Mucosa of descending colon (tissue), 3 donors: ENCODE results near the gene CEBPA. TPM values are rescaled to one million over a fixed set of nuclear protein-coding genes. Genes with fewer than 3 reads are reported as not detected.

Experiments
- ATAC-seq: fragments of 200-7000 bp; cut with Tn5 transposase; one replicate; pipeline ENCODE4 v1.9.1; 2020; ENCODE audit warnings: mild to moderate bottlenecking, moderate library complexity
- DNase-seq, 3 donors: peaks; one replicate each; pipeline ENCODE4 v3.0.0-alpha.2; 2020
- H3K36me3 ChIP-seq: fragments of 200-600 bp; one replicate; pipeline ENCODE4 v1.8.0; 2021; ENCODE audit warnings: low read depth, mild to moderate bottlenecking
- H3K4me1 ChIP-seq: fragments of 200-600 bp; one replicate; pipeline ENCODE4 v1.8.0; 2021; ENCODE audit warnings: low read depth, mild to moderate bottlenecking
- H3K4me3 ChIP-seq: fragments of 200-600 bp; one replicate; pipeline ENCODE4 v1.8.0; 2021; ENCODE audit warnings: mild to moderate bottlenecking
- H3K9me3 ChIP-seq: fragments of 200-600 bp; one replicate; pipeline ENCODE4 v1.8.0; 2021; ENCODE audit warnings: mild to moderate bottlenecking
- CTCF ChIP-seq: fragments of 200-600 bp; IDR thresholded peaks from one replicate; pipeline ENCODE4 v1.8.0; 2022; ENCODE audit warnings: antibody characterized with exemption, mild to moderate bottlenecking
- intact Hi-C, 2 donors: fragments of 100-400 bp; cut with DNase I in 1 of 2; cut with micrococcal nuclease in 1 of 2; formaldehyde crosslinking; loops; one replicate each; pipeline versions ENCODE4 v1.11.0 to v1.11.1; 2022; cut with DNase I, micrococcal nuclease
- total RNA-seq, 3 donors: library from RNA; stranded (reverse); fragmentation: NEBNext Ultra II Directional in 2 of 3; extraction: Animal tissue kit (Norgen Biotek cat#: 25700) in 2 of 3; gene quantifications; one replicate each; pipeline versions ENCODE4 v1.2.1 to v1.2.4, GENCODE V29; 2021 to 2023
- donor health status: DM: no; HTN: no; CAD: no; lungs with moderate emphysema.
- donor health status: DM: no; HTN: no; CAD: no.
- donor health status: DM: no; HTN: yes; CAD: no.

The CEBPA gene
- total RNA-seq, 3 donors from 2014 or later, result 30.1 to 73.2 (median 66.1) TPM

- DNase-seq, result no peak
Observed at GRCh38 chr19:33347300-33347699, 45.0 kb upstream of the CEBPA start.

DNA sequence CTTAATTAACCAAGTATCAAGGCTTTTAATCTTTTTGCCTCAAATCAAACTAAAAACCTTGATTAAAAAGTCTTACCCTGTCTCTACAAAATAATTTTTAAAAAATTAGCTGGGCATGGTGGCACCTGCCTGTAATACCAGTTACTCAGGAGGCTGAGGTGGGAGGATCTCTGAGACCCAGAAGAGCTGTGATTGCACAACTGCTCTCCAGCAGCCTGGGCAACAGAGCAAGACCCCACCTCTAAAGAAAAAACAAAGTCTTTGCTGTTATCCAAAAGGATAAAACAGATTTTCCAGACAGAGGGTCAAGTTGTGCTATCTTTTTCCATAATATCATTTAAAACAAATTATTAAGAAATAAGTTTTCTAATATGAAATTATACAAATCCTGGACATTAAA, 44.3 kb upstream of the CEBPA start:
- no peaks in the 10 kb centered on the region for H3K4me1 ChIP-seq
- H3K4me3 ChIP-seq, result no peak overlapping the region
- ATAC-seq (no peak), DNase-seq (no peak)
- intact Hi-C loops, result no loop called here
- no peaks in the 10 kb centered on the region for H3K9me3 ChIP-seq
- H3K36me3 ChIP-seq, result no peaks in the 10 kb centered on the region
- no peak for TF ChIP-seq CTCF

More at GRCh38 chr19:33347300-33347699, 45.0 kb upstream of the CEBPA start:
- no peak for TF ChIP-seq CTCF
- no peaks in the 10 kb centered on the region for H3K9me3 ChIP-seq
- no peak for ATAC-seq
- H3K36me3 ChIP-seq, result no peaks in the 10 kb centered on the region
- intact Hi-C loops, result no loop called here
- H3K4me1 ChIP-seq, result no peaks in the 10 kb centered on the region
- no peak overlapping the region for H3K4me3 ChIP-seq

- intact Hi-C loops, result no loop called here
- TF ChIP-seq CTCF, result no peak
- ATAC-seq (no peak), DNase-seq (no peak)
- H3K36me3 ChIP-seq, result no peaks in the 10 kb centered on the region
- H3K4me1 ChIP-seq, result no peaks in the 10 kb centered on the region
- no peaks in the 10 kb centered on the region for H3K9me3 ChIP-seq
- no peak overlapping the region for H3K4me3 ChIP-seq
Observed at GRCh38 chr19:33345163-33345562, 42.8 kb upstream of the CEBPA start.

GRCh38 chr19:33344573-33344925, 42.2 kb upstream of the CEBPA start:
- TF ChIP-seq CTCF, result no peak
- Histone ChIP-seq H3K4me3 (no peak overlapping the region), H3K4me1 (no peaks in the 10 kb centered on the region), H3K9me3 (no peaks in the 10 kb centered on the region), H3K36me3 (no peaks in the 10 kb centered on the region)
- ATAC-seq (no peak), DNase-seq (no peak)
- intact Hi-C loops, result no loop called here

- H3K9me3 ChIP-seq, result no peaks in the 10 kb centered on the region
- peak; percentile 68 for ATAC-seq
Observed at GRCh38 chr19:33343859-33344572, 41.7 kb upstream of the CEBPA start.

More at GRCh38 chr19:33343859-33344572, 41.7 kb upstream of the CEBPA start:
- Histone ChIP-seq H3K4me3 (no peak overlapping the region), H3K36me3 (no peaks in the 10 kb centered on the region), H3K4me1 (no peaks in the 10 kb centered on the region)
- intact Hi-C loops, result no loop called here
- no peak for TF ChIP-seq CTCF
- no peak for DNase-seq
